AG04449 (cell line): ENCODE data around the gene AK3.

Experiments
- CTCF ChIA-PET: fragments of 350-600 bp; formaldehyde crosslinking; extraction: SDS; loops from one replicate; lab custom pipeline; 2021; ENCODE audit warnings: antibody characterized with exemption; lab: Yijun Ruan, JAX
- POLR2A ChIA-PET: fragments of 400-600, 350-600 bp; formaldehyde crosslinking; extraction: SDS; loops from one replicate; lab custom pipeline; 2020; ENCODE audit warnings: antibody characterized with exemption, inconsistent platforms; lab: Yijun Ruan, JAX
- DNase-seq: peaks from one replicate; pipeline ENCODE4 v3.0.0-alpha.2; 2010; ENCODE audit warnings: low read depth, low spot score
- H3K4me3 ChIP-seq: 2 replicates; pipeline ENCODE4 v1.5.1; 2011; ENCODE audit warnings: low read depth, mild to moderate bottlenecking, control low read depth, low read length
- TF ChIP-seq, protein P1 (sequence below): IDR thresholded peaks from one replicate; pipeline ENCODE4 v1.5.1; 2011; ENCODE audit warnings: mild to moderate bottlenecking, moderate library complexity, low read length, control low read depth, inconsistent platforms; ENCODE audit not compliant: insufficient read depth; ENCODE audit errors: missing control alignments

The AK3 gene

DNA sequence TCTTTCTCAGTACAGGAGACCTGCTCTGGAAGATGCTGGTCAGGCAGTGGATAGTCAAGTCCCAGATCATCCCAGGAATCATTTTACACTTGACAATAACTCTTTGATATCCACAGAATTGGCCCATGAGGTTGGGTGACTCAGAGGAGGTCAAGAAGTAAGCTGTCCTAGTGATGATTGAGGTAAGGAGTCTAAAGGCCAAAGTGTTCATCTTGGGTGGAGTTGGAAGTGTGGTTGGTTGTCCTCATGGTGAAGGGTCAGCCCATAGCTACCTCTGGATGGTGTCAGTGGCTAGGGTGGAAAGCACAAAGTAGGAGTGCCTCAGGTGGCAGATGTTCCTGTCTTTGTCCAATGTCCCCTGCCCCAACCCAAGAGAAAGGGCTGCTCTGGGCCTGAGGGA, 27.7 kb upstream of the AK3 start:
- TF ChIP-seq, protein P1, sequence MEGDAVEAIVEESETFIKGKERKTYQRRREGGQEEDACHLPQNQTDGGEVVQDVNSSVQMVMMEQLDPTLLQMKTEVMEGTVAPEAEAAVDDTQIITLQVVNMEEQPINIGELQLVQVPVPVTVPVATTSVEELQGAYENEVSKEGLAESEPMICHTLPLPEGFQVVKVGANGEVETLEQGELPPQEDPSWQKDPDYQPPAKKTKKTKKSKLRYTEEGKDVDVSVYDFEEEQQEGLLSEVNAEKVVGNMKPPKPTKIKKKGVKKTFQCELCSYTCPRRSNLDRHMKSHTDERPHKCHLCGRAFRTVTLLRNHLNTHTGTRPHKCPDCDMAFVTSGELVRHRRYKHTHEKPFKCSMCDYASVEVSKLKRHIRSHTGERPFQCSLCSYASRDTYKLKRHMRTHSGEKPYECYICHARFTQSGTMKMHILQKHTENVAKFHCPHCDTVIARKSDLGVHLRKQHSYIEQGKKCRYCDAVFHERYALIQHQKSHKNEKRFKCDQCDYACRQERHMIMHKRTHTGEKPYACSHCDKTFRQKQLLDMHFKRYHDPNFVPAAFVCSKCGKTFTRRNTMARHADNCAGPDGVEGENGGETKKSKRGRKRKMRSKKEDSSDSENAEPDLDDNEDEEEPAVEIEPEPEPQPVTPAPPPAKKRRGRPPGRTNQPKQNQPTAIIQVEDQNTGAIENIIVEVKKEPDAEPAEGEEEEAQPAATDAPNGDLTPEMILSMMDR = no peak
- POLR2A ChIA-PET = no interaction called here
- H3K4me3 ChIP-seq = no peak overlapping the region
- no peak for DNase-seq
- CTCF ChIA-PET = interaction anchor here (1.1 kb wide), 1 partner anchor 831 kb away, joined by 3 read pairs; no protein-coding TSS in a partner anchor

DNA sequence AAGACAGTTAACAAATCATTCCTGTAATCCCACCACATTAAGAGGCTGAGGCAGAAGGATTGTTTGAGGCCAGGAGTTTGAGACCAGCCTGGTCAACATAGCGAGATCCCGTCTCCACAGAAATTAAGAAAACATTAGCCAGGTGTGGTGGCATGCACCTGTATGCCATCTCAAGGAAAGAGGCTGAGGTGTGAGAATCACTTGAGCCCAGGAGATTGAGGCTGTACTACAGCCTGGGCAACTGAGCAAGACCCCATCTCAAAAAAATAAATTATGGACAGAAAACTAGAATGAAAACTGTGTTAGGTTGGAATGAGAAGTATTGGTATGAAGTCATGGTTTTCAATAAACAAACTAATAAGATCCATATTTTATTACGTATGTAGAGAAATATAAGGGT, 23.0 kb upstream of the AK3 start:
- DNase-seq = no peak
- ChIA-PET POLR2A (no interaction called here), CTCF (interaction anchor here (1.4 to 6.5 kb wide), 13 partner anchors 11 to 844 kb away, joined by 3 to 160 read pairs (median 11); partner anchors contain the start of gene JAK2)
- no peak overlapping the region for H3K4me3 ChIP-seq
- TF ChIP-seq, protein P1 = no peak

DNA sequence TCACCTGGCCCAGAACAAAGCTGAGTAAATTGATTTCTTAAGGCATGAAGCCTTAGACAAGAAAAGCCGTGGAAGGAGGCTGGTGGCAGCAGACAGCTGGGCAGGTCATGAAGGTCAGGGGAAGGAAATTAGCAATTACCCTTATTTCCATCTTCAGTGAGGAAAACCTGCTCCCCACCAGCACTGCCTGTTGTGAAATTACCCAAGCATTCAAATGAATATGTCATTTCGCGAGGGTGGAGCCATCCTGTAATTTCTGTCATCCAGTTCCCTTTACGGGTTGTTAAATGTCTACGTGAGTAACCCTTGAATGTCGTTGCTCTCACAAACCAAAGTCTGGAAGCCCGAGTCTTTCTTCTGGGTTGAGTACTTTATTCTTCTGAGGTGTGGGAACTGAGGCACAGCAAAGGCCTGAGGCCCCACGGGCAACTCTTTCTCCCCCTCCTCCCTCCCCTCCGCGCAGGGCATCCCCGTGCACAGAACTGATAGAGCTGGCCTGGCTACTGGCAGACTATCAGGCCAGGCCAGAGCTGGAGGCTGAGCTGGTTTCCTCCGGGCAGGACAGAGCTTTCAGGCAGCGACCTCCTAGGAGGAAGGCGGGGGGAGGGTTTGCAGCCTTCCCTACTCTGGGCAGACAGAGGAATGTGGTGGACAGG, 22.0 kb upstream of the AK3 start:
- DNase-seq = no peak
- TF ChIP-seq, protein P1 = no peak
- CTCF ChIA-PET = interaction anchor here (0.8 to 6.5 kb wide), 31 partner anchors 12 to 845 kb away, joined by 3 to 160 read pairs (median 4); partner anchors contain the start of gene JAK2

DNA sequence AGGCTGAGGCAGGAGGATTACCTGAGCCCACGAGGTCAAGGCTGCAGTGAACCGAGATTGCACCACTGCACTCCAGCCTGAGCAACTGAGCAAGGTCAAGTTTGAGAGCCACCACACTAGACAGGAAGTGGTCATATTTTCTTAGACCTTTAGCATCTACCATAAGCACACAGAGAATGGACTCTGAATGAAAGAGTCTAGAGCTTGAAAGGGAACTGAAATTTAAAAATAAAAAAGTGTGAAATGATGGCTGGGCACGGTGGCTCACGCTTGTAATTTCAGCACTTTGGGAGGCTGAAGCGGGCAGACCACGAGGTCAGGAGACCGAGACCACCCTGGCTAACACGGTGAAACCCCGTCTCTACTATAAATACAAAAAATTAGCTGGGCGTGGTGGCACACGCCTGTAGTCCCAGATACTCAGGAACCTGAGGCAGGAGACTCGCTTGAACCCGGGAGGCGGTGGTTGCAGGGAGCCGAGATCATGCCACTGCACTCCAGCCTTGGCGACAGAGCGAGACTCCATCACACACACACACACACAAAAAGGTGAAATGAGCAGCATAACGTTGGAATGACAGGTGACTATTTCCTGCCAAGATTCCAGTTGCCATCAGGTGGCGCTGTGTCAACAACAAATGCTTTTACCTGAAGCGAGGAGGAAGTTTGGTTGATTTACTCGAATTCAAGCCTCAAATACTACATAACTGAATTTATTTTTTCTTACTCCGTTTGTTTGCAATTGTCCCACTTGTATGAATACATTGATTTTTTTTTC, 21.3 kb upstream of the AK3 start:
- TF ChIP-seq, protein P1 = peak; percentile 72
- ChIA-PET CTCF (interaction anchor here (0.7 to 6.5 kb wide), 32 partner anchors 12 to 846 kb away, joined by 3 to 160 read pairs (median 4); partner anchors contain the start of gene JAK2), POLR2A (no interaction called here)
- no peak overlapping the region for H3K4me3 ChIP-seq
- DNase-seq = no peak

More for the DNA sequence above, 22.0 kb upstream of the AK3 start:
- POLR2A ChIA-PET = no interaction called here
- no peak overlapping the region for H3K4me3 ChIP-seq

DNA sequence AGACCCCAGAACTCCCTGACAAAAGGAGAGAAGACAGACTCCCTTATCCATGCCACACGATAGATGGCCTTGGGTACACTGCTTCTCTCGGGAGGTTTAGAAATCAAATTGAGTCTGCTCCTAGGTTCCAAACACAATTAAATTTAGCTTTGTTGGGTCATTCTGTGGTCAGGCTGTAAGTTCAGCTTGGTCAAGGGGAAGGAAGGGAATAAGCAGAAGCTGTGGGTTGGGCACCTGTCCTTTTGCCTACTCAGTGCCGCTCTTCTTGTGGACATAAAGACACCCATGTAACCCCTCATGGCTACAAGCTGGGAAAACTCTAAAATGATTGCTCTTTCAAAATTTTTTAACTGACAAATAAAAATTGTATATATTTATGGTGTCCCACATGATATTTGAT, 19.1 kb upstream of the AK3 start:
- POLR2A ChIA-PET = no interaction called here
- no peak overlapping the region for H3K4me3 ChIP-seq
- TF ChIP-seq, protein P1 = no peak
- CTCF ChIA-PET = interaction anchor here (0.8 to 6.5 kb wide), 25 partner anchors 7 to 840 kb away, joined by 3 to 160 read pairs (median 4); partner anchors contain the start of genes JAK2 and RCL1
- no peak for DNase-seq

DNA sequence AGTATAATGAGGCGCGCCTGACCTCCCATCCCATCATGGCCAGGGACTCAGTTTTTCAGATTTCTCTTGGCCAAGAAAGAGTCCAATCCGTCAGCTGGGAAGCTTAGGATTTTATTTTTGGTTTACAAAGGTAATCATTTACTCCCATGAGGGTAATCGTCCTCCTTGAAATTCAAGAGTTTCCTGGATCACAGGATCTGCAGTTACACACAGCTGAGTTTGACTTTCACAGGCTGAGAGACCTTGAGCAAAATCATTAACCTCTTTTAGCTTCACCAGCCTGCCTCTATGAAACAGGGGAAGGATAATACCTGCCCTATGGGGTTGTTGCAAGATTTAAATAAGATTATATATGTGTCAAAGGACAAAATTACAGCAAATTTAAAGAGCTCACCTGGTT, 15.4 kb upstream of the AK3 start:
- TF ChIP-seq, protein P1 = no peak
- ChIA-PET CTCF (interaction anchor here (1.3 to 9.0 kb wide), 4 partner anchors 11 to 844 kb away, joined by 6 to 89 read pairs (median 8); partner anchors contain the start of gene JAK2), POLR2A (no interaction called here)
- no peak overlapping the region for H3K4me3 ChIP-seq
- DNase-seq = no peak
